Peyer's patch (tissue), 4 donors: ENCODE measurements around the gene PM20D1.

Experiments
- CTCF ChIP-seq, 6 experiments: fragments of 450-650 bp in 4 of 6; fragments of 200-600 bp in 2 of 6; sonication (generic) in 1 of 6; IDR thresholded peaks; one replicate each; pipeline ENCODE4 v1.5.1; 2017 to 2019; ENCODE audit warnings: antibody characterized with exemption in 6 of 6, mild to moderate bottlenecking in 3 of 6, moderate library complexity in 1 of 6
- POLR2A ChIP-seq, 2 donors: fragments of 450-650 bp; IDR thresholded peaks; one replicate each; pipeline ENCODE4 v1.5.1; 2017; ENCODE audit warnings: antibody characterized with exemption in 2 of 2, mild to moderate bottlenecking in 2 of 2, moderate library complexity in 2 of 2

GRCh38 chr1:205794011-205794730, 55.8 kb downstream of the PM20D1 start:
- TF ChIP-seq CTCF (IDR thresholded peaks at IDR 0.05) = no peak
- TF ChIP-seq POLR2A (IDR thresholded peaks at IDR 0.05) = no peak
